Spleen (tissue), 7 donors: ENCODE results near the gene GRK5.

ENCODE experiments used
- CTCF ChIP-seq, 11 experiments: fragments of 200-600 bp in 7 of 11; fragments of 450-650 bp in 4 of 11; sonication (generic) in 4 of 11; IDR thresholded peaks in 8 of 11; conservative IDR thresholded peaks in 3 of 11; 1 replicate in 7 of 11; 2 replicates in 4 of 11; pipeline versions ENCODE4 v1.4.0 to v1.8.0; 2016 to 2021; ENCODE audit warnings: antibody characterized with exemption in 11 of 11, inconsistent platforms in 4 of 11, mild to moderate bottlenecking in 1 of 11
- POLR2AphosphoS5 ChIP-seq, 3 donors: sonication (generic); formaldehyde crosslinking; IDR thresholded peaks; one replicate each; pipeline ENCODE4 v1.5.1; 2017; ENCODE audit warnings: antibody characterized with exemption in 3 of 3
- donor health status: DM: no; HTN: no; CAD: no; lungs with moderate emphysema.
- donor health status: DM: no; HTN: no; CAD: no.
- donor health status: DM: no; HTN: no; CAD: no.

DNA sequence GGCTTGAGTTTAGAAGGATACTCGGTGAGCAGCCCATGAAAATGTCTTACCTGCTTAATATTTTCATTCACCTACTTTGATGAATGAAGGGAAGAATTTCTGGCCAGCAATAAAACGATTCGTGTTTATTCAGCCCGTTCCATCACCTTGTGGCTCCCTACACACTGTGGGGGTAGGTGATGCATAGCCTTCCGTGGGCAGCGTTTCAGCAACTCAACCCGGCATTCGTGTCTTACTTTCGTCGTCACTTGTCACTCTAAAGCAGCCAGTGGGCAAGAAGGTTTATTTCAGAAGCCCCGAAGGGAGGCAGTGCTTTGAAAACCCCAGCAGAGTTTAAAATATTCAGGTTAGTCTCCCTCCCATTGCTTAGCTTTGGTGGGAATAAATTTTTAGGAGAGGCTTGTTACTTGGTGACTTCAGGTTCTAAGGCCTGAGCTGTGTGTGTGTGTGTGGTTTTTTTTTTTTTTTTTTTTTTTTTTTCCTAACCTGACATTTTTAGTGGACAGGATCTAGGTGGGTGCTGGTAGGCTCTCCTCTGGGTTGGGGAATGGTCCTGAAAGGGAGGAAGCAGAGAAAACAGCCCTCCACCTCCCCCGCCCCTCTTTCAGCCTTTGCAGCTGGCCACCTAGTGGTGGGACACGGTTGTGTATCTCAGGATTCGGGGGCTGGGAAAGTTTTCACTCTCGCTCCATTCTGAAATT is 1.8 kb downstream of the GRK5 start:
- TF ChIP-seq CTCF (IDR thresholded peaks at IDR 0.05 in 8 of 11, conservative IDR thresholded peaks at IDR 0.05 in 3 of 11) (peak; percentile 52 to 84 (median 81)), POLR2AphosphoS5 (IDR thresholded peaks at IDR 0.05) (peak in 2 of 3 donors; percentile 6 to 23)
